ENCODE results near the gene PHACTR1. TPM values are rescaled to one million over a fixed set of nuclear protein-coding genes. Genes with fewer than 3 reads are reported as not detected.

PHACTR1 gene
- polyA plus RNA-seq, 3 donors: 1.3 to 3.2 (median 1.6) TPM

DNA sequence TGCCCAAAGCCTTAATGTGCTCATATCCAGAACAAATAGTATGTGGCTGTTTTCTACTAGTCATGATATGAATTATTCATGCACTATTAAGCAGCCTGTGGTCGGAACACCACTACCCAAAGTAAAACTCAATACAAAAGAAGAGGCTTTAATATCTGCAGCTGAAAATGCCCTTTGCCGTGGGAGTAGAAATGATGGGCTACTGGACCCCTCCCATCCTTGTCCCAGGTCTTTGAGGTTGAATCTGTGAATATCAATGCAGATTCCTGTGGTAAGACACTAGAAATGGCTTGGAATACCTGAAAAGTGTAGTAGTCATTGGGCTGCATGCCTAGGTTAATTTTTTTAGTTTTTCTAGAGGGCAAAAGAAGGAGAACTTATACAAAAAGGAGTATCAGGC lies 308.0 kb downstream of the PHACTR1 start:
- H3K27ac ChIP-seq (ENCODE audit: low read depth, low read length): no peak overlapping the region
- WGBS, 3 donors: 91 to 93% (median 92%) methylated on average over 2 of the region's 2 CpGs

DNA sequence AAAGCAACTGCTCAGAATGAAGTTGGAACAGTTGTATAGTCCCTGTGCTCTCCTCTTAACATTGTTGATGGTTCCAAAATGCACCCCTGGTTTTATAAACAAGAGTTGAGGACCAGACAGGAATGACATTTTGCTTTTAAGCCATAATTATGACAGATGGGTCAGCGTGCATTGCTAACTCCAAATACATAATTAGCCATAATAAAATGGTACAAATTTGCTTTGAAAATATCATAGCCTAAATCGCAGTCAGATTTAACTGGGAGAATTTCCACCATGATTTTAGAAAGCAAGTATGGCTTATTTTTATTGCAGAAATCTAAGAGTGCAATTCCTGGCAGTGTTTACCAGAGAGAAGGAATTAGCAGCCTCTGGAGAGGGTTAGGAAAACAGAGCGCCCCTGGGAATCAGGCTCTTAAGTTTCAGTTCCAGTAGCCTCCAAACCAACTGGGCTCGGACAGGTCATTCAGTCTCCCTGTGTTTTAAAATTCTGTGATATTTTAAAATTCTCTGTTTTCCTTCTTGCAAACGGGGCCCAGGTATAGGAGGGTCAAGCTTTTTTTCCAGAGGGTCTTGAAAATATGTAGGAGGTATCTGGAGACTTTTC lies 309.4 kb downstream of the PHACTR1 start:
- H3K27ac ChIP-seq (ENCODE audit: low read depth, low read length): no peak overlapping the region
- 74 to 80% (median 79%) methylated on average over 5 of the region's 5 CpGs for WGBS, 3 donors

DNA sequence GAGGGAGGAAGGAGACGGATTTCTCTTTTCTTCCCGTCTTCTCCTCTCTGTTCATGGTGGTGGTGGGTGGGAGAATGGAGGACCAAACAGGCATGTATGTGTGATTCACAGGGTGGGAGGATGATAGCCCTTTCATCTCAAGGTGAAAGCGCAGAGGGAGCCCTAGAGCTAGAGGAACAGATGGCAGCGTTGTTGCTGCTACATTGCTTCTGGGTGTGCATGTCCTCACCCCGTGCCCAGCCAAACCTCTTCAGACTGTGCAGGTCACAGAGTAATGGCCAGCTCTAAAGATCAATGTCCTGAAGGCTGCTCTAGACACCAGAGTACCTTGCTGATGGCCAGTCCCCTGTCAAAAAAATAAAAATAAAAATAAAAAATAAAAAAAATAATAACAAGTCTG lies 310.0 kb downstream of the PHACTR1 start:
- 52 to 69% (median 64%) methylated on average over 5 of the region's 5 CpGs for WGBS, 3 donors
- H3K27ac ChIP-seq (ENCODE audit: low read depth, low read length): no peak overlapping the region

DNA sequence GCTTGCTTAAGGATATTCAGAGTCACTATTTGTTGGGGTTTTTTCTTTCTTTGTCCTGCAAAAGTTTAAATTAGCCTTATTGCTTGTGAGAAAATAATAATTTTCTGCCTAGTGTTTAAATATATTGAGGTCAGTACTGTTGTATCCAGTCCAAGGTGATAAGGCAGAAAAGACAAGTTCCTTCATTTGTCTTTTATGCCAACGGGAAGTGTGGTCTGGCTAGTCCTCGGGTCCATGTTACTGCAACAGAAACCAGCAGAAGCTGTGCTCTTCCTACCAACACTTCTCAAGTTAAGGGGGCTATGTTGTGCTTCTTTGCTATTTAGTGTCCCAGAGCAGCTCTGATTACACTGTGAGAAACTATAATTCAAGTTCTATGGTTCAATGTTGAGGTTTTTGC lies 310.6 kb downstream of the PHACTR1 start:
- 25 to 28% (median 27%) methylated on average over 2 of the region's 2 CpGs for WGBS, 3 donors
- no peak overlapping the region for H3K27ac ChIP-seq (ENCODE audit: low read depth, low read length)

DNA sequence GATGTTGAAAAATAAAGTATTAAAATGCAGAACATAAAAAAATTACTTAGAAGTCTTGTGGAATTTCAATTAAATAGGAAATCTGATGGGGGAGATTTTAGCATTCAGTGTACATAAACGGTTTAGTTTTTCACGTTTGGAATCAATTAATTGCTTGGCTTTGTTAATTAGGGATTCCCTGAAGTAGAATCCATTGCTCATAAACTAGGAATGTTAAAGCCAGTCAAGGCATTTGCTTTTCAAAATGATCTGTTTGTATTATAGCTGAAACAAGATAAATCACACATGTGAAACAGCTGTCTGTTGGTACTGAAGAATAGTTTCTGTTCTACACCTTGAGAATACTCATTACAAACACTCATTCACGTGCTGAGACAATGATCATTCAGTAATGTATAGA lies 313.8 kb downstream of the PHACTR1 start:
- no peak overlapping the region for H3K27ac ChIP-seq (ENCODE audit: low read depth, low read length)
- 22 to 29% (median 28%) methylated on average over 3 of the region's 3 CpGs for WGBS, 3 donors

DNA sequence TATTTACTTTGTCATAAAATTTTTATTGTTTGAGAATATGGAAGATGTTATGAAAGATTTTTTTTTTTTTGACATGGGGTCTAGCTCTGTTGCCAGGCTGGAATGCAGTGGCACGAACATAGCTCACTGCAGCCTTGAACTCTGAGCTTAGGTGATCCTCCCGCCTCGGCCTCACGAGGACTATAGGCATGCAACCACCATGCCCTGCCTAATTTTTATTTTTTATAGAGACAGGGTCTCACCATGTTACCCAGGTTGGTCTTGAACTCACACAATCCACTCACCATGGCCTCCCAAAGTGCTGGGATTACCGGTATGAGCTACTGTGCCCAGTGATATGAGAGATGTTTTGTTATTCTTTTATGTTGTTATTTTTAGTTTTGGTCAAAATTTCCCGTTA lies 316.0 kb downstream of the PHACTR1 start:
- H3K27ac ChIP-seq (ENCODE audit: low read depth, low read length): no peak overlapping the region
- WGBS, 3 donors: 66 to 83% (median 68%) methylated on average over 6 of the region's 6 CpGs

DNA sequence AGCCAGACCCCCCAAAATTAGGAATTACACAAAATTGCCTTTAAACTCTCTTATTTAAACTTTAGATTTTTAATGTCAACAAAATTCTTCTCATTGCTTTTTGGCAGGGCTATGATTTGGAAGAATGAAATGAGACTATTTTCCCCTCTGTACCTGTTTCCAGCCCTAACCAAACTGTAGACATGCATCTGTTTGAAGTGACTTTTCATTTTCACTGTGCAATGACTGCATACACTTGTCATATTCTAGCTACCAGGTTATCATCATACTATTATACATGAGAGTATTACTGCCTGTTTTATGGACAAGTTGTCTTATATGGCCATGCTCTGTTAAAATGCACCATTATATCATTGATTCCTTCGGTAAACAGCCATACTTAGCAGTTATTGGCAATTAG lies 316.6 kb downstream of the PHACTR1 start:
- H3K27ac ChIP-seq (ENCODE audit: low read depth, low read length): no peak overlapping the region
- 79 to 97% (median 96%) methylated on average over 1 of the region's 1 CpG for WGBS, 3 donors

DNA sequence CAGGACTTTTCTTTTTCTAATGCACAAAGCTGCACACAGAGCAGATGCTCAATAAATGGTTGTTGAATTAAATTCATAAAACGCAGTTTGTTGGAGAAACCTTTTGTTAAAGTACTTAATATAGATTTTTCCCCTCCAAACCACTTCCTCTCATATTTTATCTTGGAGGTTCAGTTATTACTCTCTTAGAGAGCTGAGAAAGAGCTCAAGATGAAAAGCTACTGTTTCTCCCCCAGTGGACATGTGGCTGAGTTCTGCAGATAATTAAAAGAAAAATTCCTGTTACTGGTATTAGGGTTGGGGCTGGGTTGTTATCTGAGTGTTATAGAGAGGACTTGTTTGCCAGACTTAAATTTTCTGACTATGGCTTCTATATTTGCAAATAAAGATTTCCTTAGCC lies 317.7 kb downstream of the PHACTR1 start:
- no peak overlapping the region for H3K27ac ChIP-seq (ENCODE audit: low read depth, low read length)

DNA sequence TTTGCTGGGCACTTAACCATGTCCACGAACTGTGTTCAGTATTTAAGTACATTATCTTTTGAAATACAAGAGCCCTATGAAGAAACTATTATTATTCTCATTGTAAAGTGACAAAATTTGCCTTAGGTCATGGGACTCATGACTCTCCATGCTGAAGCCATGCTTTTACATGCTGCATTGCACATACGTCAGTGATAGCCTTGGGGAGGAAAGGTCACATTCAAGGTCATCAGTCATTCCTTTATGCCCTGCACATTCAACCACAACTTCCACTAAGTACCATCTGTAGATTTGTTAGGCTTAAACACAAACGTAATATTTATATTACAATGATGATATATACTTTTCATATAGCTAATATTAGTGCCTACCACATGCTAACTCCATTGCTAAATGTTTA lies 319.0 kb downstream of the PHACTR1 start:
- WGBS, 3 donors: 81 to 85% (median 84%) methylated on average over 3 of the region's 3 CpGs
- no peak overlapping the region for H3K27ac ChIP-seq (ENCODE audit: low read depth, low read length)

More for the DNA sequence above, 317.7 kb downstream of the PHACTR1 start:
- WGBS, 3 donors: 0 to 41% (median 0%) methylated on average over 1 of the region's 1 CpG

DNA sequence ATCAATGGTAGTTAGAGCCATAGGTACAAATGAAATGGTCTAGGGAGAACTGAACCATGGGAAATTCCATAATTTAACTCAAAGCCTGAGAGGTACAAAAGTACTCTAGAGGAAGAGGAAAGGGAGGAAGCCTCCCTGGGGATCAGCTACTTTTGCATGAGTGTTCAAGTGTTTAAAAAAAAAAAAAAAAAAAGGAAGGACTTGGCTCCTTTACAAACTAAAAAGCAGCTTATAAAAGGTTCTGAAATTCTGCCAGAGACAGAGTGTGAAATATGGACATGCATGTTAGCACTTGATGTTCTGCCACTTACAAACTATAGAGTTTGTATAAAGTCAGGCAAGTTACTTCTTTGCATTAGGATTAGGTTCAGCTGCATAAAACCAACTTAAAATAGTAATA lies 321.7 kb downstream of the PHACTR1 start:
- no peak overlapping the region for H3K27ac ChIP-seq (ENCODE audit: low read depth, low read length)

DNA sequence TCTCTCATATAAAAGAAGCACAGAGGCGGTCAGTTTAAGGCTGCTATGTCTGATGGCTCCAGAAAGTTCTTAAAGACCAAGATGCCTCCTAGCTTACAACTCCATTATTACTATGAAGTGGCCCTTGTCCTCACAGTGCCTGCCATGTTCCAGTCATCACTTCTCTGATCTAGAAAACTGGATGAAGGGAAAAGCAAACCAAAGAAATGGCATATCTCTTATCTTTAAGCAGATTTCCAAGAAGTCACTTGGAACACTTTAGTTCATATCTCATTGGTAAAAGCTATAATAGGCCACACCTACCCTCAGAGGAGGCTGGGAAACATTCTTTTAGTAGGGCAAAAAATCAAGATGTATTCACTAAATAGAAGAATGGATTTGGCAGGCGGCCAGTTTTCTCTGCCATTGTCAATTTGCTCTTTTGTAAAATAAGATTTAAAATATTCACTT lies 322.2 kb downstream of the PHACTR1 start:
- 65 to 82% (median 80%) methylated on average over 2 of the region's 2 CpGs for WGBS, 3 donors
- no peak overlapping the region for H3K27ac ChIP-seq (ENCODE audit: low read depth, low read length)

DNA sequence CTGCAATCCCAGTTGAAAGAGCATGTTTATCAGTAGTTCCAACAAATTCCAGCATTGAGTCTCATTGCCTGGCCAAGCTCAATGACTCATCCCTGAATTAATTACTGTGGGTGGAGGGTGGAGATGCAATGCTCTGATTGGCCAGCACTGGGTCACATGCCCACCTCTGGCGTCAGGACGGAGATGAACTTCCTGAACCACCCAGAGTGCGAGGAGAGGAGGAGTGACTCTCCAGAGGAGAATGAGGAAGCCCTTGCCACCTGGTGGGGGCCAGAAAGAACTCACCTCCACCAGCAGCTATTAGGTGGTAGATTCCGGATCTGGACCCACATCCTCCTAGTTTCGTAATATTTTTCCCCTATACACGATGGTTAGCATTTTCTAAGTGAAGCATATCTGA lies 327.8 kb downstream of the PHACTR1 start:
- no peak overlapping the region for H3K27ac ChIP-seq (ENCODE audit: low read depth, low read length)
- 56 to 82% (median 57%) methylated on average over 6 of the region's 6 CpGs for WGBS, 3 donors

DNA sequence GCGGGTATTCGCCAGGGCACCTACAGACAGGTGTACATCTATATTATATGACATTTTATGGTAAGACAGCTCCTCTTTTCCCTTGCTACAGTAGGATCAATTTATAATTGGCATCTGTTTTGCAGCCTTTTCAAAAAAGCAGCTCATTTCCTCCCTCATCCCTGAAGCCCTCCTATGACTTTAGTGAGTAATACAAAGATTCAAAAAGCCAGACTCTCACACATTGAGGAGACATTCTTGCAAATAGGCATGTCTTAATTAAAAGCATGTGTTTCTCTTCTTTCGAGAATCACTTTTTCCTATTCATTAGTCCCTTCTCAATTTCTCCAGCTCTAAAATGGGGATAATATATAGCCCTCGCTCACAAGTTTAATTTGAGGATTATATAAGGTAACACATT lies 328.3 kb downstream of the PHACTR1 start:
- no peak overlapping the region for H3K27ac ChIP-seq (ENCODE audit: low read depth, low read length)
- WGBS, 3 donors: 78 to 95% (median 94%) methylated on average over 4 of the region's 4 CpGs

DNA sequence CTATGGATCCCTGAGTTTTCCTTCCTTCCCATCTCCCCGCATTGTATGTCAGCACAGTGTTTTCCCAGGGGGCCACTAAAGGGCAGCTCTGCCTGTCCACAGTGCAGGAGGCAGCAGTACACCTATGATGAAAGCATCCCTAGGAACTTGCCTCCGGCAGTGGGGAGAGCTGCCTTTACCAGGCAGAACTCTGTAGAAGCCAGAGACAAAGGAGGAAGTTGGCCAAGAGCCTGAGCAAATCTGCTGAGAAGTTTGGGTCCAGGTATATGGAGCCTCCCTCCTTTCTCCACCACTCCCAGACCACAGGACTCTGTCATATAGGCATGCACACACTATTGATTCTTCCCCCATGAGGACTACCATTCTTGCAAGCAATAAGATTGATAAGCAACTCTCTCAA lies 329.1 kb downstream of the PHACTR1 start:
- 66 to 81% (median 66%) methylated on average over 2 of the region's 2 CpGs for WGBS, 3 donors
- no peak overlapping the region for H3K27ac ChIP-seq (ENCODE audit: low read depth, low read length)

DNA sequence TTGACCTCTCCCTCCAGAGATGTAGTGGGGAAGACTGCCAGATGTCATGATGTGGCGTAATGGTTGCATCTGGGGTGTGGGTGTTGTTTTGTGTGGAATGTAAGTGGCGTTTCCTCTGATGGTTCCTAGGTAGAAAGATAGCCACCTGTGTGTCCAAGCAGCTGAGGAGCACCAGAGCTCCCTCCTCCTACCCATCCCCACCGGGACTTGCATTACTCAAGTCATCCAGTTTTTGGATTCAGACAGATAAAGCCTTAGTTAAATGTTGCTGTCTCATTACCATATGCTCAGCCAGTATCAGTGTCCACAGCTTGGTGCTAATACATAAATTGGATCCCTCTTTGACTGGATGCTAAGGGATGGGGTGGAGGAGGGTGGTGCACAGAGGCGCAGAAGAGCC lies 329.5 kb downstream of the PHACTR1 start:
- H3K27ac ChIP-seq (ENCODE audit: low read depth, low read length): no peak overlapping the region
- 64 to 91% (median 66%) methylated on average over 4 of the region's 4 CpGs for WGBS, 3 donors

DNA sequence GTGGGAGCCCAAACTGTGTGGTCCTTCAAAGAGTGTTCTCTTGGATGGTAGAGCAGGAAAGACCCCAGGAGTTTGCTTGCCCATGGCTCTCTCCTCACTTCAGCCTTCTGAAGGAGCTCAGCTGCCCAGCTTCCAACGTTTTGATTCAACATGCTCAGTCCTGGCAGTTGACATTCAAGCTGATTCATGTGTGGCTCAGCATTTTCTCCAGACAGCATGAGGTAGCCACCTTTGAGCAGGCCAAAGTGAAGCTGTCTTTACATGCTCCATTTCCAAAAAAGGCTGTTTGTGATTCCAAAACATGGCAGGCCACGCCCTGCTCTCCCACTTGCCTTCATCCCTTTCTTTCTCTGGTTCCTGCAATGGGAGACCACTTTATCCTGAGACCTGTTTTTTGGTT lies 331.5 kb downstream of the PHACTR1 start:
- H3K27ac ChIP-seq (ENCODE audit: low read depth, low read length): no peak overlapping the region

DNA sequence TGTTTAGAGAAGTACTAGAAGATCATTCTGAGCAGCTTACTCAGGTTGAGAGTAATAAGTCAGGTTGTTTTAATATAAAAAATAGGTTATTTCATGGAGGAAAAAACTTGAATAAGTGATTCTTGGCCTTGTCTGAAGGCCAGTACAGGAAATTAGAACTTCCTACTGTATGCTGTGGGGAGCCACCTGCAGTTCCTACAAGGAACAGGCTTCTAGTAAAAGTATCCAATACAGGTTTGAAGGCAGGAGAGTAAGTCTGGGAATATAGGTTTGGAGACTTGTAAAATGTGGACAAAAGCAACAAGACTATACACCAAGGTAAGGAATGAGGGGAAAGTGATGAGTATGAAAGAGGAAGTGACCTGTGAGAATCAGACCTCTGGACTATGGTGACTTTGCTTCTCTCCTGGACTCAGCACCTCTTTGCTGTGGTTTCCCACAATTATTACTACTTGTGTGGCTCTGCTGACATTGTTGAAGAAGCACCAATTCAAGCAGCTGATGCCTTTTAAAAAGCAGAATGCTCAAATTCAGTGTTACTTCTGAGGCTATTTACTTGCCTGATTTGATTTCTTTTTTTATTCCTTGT lies 333.2 kb downstream of the PHACTR1 start:
- no peak overlapping the region for H3K27ac ChIP-seq (ENCODE audit: low read depth, low read length)

More for the DNA sequence above, 331.5 kb downstream of the PHACTR1 start:
- 55 to 59% (median 55%) methylated on average over 2 of the region's 2 CpGs for WGBS, 3 donors

DNA sequence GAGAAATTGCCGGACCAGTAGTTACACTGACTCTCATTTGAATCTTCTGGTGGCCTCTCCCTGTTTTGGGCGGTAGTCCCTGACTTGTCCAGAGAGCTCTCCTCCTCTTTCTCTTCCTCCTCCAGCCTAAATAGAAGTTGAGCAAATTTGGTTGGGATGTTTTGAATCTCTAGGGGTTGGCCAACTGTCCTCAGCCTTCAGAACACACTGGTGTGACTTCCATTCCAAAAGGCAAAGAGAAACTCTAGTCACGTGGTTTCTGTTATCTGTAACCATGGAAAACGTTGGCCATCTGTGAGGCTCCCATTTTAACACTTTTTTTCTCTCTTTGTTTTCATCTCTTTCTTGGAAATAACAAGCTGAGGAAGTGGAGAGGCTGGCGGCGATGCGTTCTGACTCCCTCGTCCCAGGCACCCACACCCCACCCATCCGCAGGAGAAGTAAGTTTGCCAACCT lies 336.5 kb downstream of the PHACTR1 start:
- WGBS, 3 donors: 76 to 82% (median 79%) methylated on average over 9 of the region's 9 CpGs

DNA sequence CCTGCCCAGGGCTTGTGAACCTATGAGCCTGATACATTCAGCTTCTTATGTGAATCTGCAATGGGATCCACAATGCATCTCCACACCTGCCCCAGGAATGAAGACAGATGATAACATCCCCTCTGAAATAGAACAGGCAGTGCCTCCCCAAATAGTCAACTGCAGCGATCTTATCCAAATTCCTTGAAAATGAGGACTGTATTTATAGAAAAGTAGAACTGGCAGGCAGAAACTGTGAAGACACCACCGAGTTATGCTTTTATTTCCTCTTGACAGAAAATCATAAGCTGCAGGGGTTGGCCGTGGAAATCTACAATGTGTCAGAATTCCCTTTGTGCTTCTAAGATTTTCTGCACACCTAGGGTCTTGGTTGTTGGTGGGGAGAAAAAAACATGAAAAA lies 341.5 kb downstream of the PHACTR1 start:
- H3K27ac ChIP-seq (ENCODE audit: low read depth, low read length): no peak overlapping the region
- WGBS, 3 donors: 86 to 98% (median 89%) methylated on average over 3 of the region's 3 CpGs

More for the DNA sequence above, 336.5 kb downstream of the PHACTR1 start:
- no peak overlapping the region for H3K27ac ChIP-seq (ENCODE audit: low read depth, low read length)

DNA sequence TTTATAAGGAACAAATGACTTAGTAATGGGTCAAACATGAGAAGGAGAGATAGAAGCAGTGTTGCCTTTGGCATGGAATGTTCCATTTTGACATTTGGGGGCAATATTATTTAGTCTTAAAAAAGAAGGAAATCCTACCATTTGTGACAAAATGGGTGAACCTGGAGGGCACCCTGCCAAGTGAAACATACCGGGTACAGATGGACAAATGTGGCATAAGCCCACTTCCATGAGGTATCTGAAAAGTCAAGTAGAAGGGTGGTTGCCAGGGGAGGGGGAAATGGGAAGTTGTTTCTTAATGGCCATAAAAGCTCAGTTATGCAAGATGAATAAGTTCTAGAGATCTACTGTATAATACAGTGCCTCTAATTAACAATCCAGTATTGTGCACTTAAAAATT lies 342.5 kb downstream of the PHACTR1 start:
- 58 to 66% (median 64%) methylated on average over 1 of the region's 1 CpG for WGBS, 3 donors
- H3K27ac ChIP-seq (ENCODE audit: low read depth, low read length): no peak overlapping the region

All from adipose tissue (tissue), 3 donors.